ENCODE data around the gene EGFL7.

Gene EGFL7

DNA sequence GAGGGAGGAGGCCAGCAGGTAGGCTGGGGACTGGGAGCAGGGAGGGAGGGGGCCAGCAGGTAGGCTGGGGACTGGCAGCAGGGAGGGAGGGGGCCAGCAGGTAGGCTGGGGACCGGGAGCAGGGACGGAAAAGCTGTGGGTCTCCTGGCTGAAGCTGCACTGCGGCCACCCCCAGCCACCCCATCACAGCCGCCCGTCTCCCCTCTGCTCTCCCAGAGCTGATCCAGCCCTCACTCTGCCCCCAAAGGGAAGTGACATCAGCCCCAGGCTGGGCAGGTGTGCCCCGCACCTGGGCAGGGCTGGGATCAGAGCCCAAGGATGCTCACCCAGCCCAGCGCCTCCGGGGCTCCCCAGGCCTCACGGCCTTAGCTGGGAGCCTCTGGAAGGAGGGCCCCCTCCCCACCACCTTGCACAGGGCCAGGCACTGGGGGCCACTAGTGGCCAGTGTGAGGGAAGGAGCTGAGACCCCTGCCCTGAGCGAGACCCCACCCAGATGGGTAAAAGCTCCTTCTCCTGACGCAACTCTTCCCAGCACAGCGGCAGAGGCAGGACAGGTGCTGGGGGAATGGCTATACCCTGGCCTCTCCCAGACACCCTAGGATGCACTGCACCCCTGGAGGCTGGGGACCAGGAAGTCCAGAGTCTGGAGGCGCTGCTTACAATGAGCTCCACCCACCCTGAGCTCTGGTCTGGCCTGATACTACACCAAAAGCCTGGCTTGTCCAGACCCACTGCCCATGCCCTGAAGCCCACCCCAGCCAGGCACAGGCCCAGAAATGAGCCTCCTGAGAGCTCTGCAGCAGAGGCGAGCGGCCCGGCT, 13.0 kb downstream of the EGFL7 start:
- no peak for DNase-seq

DNA sequence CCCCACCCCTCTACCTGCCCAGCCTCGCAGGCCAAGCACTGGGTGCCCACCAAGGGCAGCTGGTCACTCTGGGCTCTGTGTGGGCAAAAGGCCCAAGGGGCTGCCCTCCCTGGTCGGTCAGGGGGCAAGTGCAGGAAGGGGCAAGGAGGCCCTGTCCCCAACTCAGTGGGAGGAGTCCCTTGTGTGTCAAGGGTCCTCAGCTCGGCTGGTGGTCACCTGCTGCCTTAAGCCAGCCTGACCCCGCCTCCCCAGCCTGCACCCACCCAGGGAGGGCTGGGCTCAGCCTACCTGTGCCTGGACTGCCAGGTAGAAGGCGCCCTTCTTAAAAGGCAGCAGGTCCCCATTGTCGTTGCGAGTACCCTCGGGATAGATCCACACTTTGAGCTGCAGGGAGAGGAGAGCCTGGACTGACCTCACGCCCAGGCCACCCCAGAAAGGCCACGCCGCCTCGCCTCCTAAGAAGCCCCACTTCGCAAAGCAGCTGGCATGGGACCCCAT, 13.6 kb downstream of the EGFL7 start:
- no peak for DNase-seq

DNA sequence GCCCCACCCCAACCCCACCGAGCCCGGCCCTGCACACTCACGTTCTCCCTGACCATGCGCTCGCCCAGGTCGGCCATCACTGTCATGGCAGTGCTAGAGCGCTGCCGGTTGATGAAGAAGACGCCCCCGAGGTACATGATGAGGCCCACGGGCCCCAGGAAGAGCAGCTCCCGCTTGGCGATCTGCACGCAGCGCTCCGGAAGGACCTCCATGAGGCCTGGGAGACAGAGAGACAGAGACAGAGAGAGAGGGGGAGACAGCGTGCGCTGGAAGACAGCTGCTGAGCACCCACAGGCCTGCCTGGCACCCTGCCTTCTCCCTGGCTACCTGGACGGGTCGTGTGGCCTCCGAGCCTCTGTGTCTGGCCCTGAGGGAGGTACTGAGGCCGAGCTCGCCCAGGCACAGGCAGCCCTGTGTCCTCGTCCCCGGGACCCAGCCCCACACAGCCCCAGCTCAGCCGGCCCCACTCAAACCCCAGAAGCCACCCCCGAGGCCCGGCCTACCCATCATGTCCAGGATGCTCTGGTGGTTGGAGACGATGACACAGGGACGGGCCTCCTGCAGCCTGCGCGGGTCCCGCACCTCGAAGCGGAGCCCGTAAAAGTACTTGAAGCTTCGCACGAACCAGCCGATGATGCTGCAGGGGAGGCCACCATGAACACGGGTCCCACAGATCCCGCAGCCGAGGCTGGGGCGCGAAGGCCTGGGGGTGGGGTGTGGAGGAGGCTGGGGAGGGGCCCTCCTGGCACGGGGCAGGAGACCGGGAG, 14.4 kb downstream of the EGFL7 start:
- no peak for DNase-seq

DNA sequence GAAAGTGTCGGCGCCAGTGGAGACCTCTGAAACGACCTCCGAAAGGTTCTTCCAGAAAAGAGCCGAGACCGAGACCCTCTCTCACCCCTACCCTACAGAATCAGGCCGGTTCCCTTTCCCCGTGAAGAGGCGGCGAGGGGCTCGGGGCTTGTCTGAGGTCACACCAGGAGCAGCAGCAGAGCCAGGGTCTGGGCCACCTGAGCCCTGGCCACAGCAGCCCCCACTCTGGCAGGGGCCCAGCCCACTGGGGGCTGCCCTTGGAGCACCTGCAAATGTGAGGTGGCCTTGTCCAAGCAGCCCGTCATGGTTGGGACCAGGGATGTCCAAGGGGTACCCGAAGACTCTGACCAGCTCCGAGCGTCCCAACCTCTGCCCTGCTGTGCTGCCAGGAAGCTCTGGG, 15.3 kb downstream of the EGFL7 start:
- DNase-seq = no peak

DNA sequence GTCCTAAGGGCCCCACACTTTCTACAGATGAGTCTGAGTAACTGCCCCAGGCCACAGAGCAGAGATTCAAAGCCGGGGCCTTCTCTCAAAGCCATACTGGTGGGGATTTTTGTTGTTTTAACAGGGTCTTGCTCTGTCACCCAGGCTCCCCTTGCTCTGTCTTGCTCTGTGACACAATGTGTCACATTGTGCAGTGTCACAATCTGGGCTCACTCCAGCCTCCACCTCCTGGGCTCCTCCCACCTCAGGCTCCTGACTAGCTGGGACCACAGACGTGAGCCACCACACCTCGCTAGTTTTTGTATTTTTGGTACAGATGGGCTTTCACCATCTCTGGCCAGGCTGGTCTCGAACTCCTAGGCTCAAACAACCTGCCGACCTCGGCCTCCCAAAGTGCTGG, 15.9 kb downstream of the EGFL7 start:
- DNase-seq = no peak

DNA sequence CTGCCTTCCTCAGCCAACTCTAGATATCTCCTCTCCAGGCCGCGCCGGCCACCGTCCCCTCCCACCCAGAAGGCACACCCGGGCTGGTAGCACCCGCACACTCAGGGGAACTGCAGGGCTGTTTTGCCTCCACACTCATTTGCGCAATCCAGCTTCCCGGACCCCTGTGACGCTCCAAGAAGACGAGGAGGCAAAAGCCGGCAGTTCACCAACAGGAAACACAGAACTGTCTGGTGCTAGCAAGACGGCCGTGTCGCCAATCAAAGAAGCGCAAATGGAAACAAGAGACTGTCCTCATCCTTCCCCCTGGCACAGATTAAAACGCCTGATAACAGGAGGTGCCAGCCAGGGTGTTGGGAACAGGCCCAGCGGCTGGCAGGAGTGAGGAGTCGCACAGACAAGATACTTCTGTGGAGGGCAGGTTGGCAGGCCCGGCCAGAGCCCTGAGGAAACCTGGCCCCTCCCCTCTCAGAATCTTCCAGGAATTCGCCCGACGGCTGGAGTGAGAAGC, 16.8 kb downstream of the EGFL7 start:
- DNase-seq = no peak

DNA sequence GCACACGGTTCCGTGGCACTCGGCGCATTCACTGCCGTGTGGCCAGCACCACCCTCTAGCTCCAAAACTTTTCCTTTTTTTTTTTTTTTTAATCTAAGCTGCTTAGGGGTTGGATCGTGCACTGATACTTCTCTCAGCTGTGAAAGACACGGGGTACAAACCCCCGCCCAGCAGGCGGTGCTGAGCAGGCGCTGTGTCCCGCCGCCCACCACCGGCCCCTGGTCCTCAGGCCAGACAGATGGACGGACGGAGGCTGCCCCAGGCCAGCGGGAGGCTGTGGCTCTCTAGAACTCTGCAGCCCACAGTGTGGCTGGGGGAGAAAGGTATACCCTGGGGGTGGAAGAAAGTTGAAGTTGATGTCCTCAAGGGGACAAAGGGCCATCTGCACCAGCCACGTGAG, 18.3 kb downstream of the EGFL7 start:
- no peak for DNase-seq

DNA sequence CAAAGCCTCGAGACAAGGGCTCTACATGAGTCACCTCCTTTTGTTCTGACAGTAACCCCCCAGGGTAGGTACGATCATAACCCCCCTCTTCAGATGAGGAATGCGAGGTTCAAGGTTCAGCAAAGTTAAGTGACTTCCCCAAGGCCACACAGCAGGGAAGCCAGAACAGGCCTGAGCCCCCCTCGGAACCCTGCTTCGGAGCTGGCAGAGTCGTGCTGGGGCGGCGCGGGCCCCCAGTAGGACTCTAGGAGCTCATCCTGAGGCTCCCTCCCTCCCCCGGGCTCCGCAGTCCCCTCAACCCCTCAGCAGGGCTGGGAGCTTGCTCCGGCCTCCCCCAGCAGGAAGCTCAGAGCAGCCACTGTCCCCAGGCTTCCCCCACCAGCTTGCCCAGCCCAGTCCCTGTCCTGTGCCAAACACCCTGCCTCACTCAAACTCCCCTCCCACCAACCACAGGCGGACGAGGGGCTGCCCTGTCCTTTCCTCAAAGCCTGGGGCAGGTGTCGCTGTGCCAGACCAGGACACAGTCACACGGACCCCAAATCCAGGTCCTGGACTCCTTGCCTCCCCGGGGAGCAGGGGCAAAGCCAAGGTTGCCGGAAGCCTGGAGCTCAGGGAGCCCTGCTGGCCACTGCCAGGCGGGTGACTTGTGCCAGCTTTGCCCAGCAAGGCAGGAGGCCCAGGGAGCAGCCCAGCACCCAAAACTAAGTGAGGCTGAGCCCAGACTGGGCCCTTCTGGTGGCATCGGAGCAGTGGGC, 19.4 kb downstream of the EGFL7 start:
- DNase-seq = no peak

DNA sequence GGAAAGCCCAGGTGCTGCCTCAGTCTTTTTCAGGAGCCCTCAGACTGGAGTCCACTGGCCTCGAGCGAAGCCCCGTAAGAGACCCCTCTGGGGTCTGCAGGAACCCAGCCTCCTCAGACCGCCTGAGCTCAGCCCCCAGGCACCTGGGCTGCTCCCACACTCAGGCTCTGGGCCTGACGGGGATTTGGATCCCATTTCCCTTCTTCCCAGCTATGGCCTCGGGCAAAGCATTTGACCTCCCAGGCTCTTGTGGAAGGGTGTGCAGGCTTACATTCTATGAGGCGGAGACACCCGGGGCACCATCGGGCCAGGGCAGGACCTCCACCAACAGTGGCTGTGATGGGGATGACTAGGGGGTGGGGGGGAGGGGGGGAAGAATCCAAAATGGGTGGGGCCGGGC, 20.0 kb downstream of the EGFL7 start:
- no peak for DNase-seq

DNA sequence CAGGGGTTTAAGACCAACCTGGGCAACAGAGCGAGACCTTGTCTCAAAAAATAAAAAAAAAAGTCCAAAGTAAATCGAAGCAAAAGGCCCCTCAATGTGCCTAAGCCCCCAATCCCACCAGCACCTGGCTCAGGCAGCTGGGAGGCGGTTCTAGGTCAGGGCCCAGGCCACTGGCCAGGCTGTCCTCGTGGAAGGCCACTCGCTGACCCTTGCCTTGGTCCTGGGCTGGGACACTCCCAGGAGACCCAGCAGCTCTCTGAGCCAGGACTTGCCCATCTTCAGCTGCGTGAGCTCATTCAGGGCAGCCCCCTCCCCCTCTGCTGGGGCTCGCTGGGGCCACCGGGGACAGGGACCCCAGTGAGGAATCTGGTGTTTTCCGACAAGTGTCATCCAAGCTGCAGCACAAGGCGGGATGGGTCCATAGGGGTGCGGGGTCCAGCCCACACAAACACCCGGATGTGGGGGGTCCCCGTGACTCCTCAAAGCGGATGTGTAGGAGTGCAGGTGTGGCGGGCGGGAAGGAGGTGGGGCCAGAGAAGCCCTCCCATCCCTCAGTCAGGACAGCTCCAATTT, 20.5 kb downstream of the EGFL7 start:
- DNase-seq = no peak

DNA sequence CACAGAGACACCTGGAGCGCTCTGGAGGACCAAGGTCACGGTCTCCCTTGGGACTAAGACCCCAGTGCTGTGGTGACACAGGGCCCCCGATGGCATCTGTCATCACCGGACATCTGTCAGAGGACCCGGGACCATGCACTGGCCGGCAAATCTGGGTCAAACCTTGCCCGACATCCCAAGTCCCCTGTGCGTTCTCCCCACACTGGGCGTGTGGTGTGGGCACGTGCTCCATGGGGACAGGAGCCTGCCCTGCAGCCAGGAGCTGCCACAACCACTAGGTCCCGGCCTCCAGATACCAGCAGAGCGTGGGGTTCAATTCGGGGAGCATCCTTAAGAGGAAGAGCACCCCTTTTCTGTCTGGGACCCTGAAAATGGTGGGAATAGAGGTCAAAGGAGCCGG, 21.0 kb downstream of the EGFL7 start:
- DNase-seq = no peak

DNA sequence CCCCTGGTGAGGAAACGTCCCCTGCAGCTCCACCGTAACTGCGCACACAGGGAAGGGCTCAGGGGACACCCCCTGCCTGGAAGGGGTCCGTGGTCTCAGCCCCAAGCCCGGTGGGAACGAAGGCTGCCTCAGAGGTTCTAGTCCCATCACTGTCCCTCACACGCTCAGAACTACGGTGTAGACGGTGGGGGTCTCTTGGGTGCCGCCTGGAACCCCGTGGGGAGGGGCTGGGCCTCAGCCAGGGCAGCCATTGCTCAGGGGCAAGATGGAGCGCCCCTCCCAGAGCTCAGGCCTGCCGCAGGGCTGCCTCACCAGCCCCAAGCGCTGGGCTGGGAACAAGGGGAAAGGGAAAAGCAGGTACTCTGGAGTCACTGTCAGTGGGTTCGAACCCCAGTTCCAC, 21.6 kb downstream of the EGFL7 start:
- no peak for DNase-seq

DNA sequence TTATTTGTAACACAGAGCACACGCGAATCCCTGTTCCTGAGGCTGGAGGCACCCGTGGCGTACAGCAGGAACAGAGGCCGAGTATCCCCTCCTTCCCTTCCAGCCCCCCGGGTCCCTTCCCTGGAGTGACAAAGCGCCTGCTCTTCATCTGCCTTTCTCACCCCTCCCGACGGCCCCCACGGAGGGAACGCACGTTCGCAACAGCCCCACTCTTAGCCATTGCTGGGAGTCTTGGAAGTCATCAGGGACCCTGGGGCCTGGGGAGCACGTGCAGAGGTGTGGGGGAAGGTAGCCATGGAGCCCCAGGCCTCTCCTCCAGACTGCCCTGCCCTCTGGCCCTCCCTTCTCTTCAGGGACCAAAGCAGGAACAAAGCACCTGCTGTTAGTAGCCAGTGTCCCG, 22.1 kb downstream of the EGFL7 start:
- DNase-seq = no peak

DNA sequence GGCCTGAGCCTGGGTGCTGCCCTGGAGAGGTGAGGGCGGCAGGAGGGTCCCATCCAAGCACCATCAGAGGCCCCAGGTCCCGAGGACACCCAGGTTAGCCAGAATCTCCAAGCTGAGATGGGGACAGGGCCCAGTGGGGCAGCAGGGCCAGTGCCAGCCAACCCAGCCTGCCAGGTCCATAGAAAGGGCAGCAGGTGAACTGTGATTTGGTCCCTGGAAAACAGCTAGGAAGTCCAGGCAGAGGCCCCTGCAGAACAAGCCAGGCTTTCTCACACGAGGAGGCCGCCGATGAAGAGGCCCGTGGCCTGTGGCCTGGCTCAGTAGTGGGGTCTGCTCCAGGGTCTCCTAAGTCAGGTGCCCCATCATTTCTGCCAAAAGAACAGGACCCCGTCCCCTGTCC, 22.5 kb downstream of the EGFL7 start:
- no peak for DNase-seq

DNA sequence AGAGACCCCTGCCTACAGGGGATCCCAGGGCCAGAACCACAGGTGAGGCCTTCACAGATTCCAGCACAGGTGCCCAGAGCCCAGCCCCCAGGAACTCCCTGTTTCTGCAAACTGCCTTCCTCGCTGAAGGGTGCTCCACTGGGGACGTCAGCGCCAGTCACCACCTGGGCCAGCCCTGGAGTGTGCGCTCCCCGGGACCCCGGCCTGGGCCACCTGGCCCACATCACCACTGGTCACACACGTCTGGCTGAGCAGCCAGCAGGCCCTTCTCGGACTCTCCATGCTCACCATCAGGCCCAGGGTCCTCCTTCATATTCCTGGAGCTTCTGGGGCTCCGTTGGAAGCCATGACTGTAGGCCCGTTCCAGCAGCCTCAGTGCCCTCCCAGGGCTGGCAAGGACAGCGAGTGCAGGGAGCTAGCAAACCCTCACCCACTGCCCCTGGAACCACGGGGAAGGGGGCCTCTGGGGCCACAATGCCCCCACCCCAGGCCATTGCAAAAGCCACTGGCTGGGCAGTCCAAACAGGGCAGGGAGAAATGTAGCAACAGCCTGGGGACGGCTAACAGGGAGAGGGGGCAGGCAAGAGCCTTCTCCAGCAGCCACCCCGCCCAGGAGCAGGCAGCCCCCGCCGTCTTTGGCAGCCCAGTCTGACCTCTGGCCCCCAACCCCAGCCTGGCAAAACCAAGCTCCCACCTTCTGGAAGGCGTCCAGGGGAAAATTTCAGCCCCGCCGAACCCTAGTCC, 23.2 kb downstream of the EGFL7 start:
- DNase-seq = no peak

DNA sequence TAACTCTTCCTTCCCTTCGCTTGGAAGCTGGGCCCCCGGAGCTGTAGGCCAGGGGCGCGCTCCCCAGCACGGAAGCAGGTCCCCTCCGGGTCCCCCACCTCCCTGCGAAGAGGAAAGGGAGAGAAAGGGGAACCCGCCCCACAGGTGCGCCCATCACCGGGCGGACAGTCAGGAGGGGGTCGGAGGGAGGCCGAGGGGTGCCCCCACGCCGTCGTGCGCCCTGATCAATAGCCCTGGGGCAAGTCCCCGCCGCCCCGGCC, 23.7 kb downstream of the EGFL7 start:
- no peak for DNase-seq

DNA sequence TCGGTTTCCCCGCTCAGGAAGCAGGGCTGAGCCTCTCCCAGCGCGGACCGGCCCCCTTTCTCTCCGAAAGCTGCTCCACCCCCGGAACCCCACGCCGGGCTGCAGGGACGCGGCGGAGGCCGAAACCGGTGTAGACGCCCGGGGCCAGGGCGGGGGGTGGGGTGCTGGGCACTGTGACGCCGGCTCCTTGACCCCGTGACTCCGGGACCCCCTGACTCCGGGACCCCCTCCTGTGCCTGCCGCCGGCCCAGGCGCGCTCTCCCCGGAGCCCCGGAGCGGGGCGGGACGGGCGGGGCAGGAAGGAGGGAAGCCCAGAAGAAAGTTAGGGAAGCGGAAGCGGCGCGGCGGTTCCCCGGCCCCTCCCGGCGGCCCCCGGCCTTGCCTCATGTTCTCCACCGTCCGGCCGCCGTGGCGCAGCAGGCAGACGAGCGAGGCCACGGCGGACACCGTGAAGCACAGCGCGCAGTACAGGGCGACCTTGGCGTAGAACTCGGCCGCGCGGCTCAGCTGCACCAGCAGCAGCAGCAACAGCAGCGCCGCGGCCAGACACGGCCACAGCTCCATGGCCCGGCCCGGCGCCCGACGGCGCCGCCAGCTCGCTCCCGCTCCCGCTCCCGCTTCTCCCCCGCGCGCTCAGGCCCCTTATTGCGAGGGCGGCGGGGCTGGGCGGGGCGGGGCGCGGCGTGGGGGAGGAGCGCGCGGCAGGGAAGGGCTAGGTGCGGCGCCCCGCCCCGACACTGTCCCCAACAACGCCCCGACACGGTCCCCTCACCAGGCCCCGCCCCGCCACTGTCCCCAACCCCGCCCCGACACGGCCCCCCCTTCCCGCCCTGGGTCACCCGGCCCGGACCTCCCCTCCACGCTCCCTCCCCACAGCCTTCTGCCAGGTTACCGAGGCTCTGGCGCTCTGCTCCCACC, 24.3 kb downstream of the EGFL7 start, which contains the start of gene AGPAT2:
Gene AGPAT2, minus strand, starts transcription at position 664 of the 918 bp plus-strand sequence. Its CDS starts 100 bp downstream, at position 564.
- DNase-seq = peak; percentile 92

DNA sequence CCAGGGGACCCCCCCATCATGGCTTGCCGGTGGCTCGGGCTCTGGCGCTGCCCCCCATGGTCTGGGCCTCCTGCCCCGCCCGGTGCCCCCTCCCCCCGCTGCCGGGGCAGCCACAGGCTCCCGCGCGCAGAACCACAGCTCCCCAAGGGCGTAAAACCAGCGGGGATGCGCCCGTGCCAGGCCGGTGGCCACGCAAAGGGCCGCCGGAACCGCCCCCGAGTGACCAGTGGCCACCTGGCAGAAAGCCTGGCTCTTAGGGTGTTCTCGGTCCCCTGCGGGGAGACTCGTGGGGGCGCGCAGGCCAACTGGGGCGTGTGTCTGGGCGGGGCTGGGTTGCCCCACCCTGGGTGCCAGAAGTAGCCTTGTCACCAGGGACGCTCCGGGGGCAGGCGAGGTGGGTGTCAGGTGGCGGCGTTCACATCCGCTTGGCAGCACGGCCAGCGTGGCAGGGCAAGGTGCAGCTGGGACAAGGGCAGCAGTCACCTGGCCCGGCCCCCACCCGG, 25.1 kb downstream of the EGFL7 start:
- DNase-seq = peak; percentile 73

DNA sequence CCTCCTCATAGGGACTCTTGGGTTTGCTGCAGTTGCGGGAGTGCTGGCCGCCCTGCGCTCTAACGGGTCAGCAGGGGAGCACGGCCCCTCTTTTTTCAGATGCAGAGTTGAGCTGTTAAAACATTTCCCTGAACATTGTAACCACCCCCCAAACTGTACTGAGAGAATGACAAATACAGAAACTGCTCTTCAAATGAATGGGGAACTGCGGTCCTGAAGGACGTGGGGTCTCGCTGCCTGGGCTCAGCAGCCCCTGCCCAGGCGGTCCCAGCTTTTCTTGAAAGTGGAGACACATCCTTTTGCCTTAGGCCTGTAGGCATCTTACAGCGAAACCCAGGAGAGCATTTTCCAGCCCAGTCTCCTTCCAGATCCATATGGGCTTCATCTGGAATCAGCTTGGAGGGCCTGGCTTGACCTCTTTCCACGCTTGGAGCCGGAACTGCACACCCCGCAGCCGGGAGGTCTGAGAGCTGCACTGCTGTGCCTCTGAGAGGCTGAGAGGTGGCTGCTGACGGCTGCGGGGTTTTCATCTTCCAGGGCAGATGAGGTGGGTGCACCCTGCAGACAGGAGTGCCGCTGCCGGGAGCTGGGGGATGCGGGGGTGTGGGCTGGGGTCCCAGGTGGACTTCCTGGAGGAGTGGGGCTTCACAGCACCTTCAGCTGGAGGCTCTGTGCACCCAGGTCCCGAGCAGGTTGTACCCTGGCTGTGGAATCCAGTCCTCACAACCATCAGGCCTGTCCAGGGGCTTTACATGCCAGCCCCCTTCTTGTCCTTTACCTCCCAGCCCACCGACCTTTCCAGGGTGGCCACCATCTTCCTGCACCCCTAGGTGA, 25.8 kb downstream of the EGFL7 start:
- no peak for DNase-seq

DNA sequence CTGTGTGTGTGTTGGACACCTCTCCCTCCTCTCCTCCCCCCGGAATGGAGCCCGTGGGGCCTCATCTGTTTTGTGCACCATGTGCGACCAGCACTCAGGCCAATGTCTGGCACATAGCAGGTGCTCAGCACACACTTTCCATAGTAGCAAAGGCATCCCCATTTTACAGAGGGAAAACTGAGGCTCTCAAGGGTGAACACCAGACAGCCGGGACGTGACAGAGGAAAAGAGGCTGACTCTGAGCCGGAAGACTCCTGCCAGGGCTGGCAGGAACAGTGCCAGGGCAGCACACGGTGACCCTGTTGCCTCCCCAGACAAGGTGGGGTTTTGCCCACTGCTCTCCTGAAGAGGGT, 26.4 kb downstream of the EGFL7 start:
- no peak for DNase-seq
